Fibroblast of lung (primary cell): Measurements from ENCODE around the gene KRT39. TPM values are rescaled to one million over a fixed set of nuclear protein-coding genes. Genes with fewer than 3 reads are reported as not detected.
A peak's percentile ranks its signal among the peaks of the same experiment; 100 is the strongest.

Experiments
- DNase-seq, 2 donors: peaks; one replicate each; pipeline versions ENCODE4 v3.0.0 to v3.0.0-alpha.2; 2010; ENCODE audit warnings: low read depth in 2 of 2
- H2AFZ ChIP-seq: 2 replicates; pipeline ENCODE4 v1.5.1; 2012; ENCODE audit warnings: low read length, control low read depth, inconsistent platforms
- H3K27ac ChIP-seq: 2 replicates; pipeline ENCODE4 v1.5.1; 2011; ENCODE audit warnings: low read length, control low read depth; ENCODE audit not compliant: insufficient read depth
- H3K27me3 ChIP-seq: 2 replicates; pipeline ENCODE4 v1.5.1; 2011; ENCODE audit warnings: mild to moderate bottlenecking, low read length; ENCODE audit not compliant: control insufficient read depth, insufficient read depth
- H3K36me3 ChIP-seq: 2 replicates; pipeline ENCODE4 v1.5.1; 2011; ENCODE audit warnings: low read length; ENCODE audit not compliant: control insufficient read depth, insufficient read depth
- H3K4me1 ChIP-seq: 2 replicates; pipeline ENCODE4 v1.5.1; 2011; ENCODE audit warnings: low read length; ENCODE audit not compliant: control insufficient read depth, insufficient read depth; ENCODE audit errors: extremely low read depth
- H3K4me2 ChIP-seq: 2 replicates; pipeline ENCODE4 v1.5.1; 2011; ENCODE audit warnings: low read length, control low read depth; ENCODE audit not compliant: insufficient read depth; ENCODE audit errors: extremely low read depth
- H3K4me3 ChIP-seq, 4 experiments: fragments of 200-600 bp in 1 of 4; sonication (generic) in 1 of 4; replicated peaks in 1 of 4; 2 replicates each; pipeline ENCODE4 v1.5.1; 2011 to 2016; ENCODE audit warnings: low read length in 4 of 4, low read depth in 3 of 4, mild to moderate bottlenecking in 3 of 4, control low read depth in 2 of 4, inconsistent platforms in 1 of 4, mixed read lengths in 1 of 4; ENCODE audit not compliant: insufficient read depth in 1 of 4; ENCODE audit errors: control extremely low read depth in 1 of 4
- H3K79me2 ChIP-seq: 2 replicates; pipeline ENCODE4 v1.5.1; 2012; ENCODE audit warnings: mild to moderate bottlenecking, low read length, inconsistent platforms; ENCODE audit not compliant: control insufficient read depth, insufficient read depth
- H3K9ac ChIP-seq: 2 replicates; pipeline ENCODE4 v1.5.1; 2011; ENCODE audit warnings: mild to moderate bottlenecking, low read length, control low read depth; ENCODE audit not compliant: insufficient read depth
- H3K9me3 ChIP-seq: 2 replicates; pipeline ENCODE4 v1.5.1; 2012; ENCODE audit warnings: low read depth, low read length; ENCODE audit not compliant: control insufficient read depth, insufficient read depth
- H4K20me1 ChIP-seq: 2 replicates; pipeline ENCODE4 v1.5.1; 2011; ENCODE audit warnings: low read length; ENCODE audit not compliant: control insufficient read depth, insufficient read depth; ENCODE audit errors: extremely low read depth
- EZH2 ChIP-seq: IDR thresholded peaks from 2 replicates; pipeline ENCODE4 v1.5.1; 2012; ENCODE audit warnings: low read length, control low read depth, mild to moderate bottlenecking; ENCODE audit errors: missing control alignments
- polyA plus RNA-seq, 2 donors: library from polyadenylated mRNA; depleted of rRNA in 1 of 2; stranded (reverse) in 1 of 2; unstranded in 1 of 2; fragments of >200 nt; gene quantifications; 2 replicates each; pipeline ENCODE4 v1.2.1, GENCODE V29; 2011 to 2012; ENCODE audit warnings: missing spikeins in 1 of 2
- total RNA-seq: library from RNA; depleted of rRNA; stranded (reverse); fragments of >200 nt; gene quantifications from 2 replicates; pipeline ENCODE4 v1.2.1, GENCODE V29; 2014
- TF ChIP-seq, protein P1 (sequence below), 2 donors: IDR thresholded peaks in 1 of 2; conservative IDR thresholded peaks in 1 of 2; 1 replicate in 1 of 2; 2 replicates in 1 of 2; pipeline ENCODE4 v1.5.1; 2011 to 2012; ENCODE audit warnings: low read length in 2 of 2, control low read depth in 1 of 2, inconsistent platforms in 1 of 2, low read depth in 1 of 2, mild to moderate bottlenecking in 1 of 2

KRT39 gene
- total and polyA plus RNA-seq, 2 donors (not counting 1 experiment from before 2014, with no cell fraction given): 0.22 to 0.33 TPM

- no peak for DNase-seq
These were observed 52.5 kb downstream of the KRT39 start for GRCh38 chr17:40914075-40914855.

DNA sequence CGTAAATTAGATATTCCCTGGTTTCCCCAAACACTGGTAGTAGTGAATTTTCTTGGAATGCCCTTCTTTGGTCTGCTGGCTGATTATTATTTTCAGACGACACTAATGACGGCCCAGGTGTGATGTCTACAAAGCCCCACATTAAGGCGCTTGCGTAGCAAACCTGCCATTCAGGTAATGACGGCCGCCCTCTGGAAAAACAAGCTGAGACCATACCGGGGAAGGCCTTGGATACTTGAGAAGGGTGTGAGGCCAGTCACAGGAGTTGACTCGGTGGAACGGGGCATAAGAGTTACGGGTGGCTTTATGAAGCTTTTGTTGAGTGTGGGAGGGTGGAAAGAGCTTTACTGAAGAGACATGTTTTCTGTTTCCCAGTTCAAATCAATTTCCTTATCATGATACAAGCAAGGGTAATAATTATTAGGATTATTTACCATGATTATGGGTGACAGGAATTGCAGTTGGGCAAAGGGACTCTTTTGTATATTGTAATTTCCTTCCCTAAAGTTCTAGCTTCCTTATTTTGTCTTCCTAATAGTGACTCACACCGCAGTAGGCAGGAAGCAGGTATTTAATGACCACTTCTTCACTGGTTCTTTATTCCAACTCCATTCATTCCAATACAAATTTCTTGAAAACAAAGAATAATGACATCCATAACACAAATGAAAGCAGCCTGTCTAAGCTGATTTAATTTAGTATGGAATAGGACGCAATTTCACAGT, 54.1 kb downstream of the KRT39 start:
- H3K27ac ChIP-seq: no peak overlapping the region
- DNase-seq: no peak
- no peaks in the 10 kb centered on the region for H4K20me1 ChIP-seq
- H3K4me3 ChIP-seq: no peak overlapping the region
- H3K4me2 ChIP-seq: no peak overlapping the region
- no peak overlapping the region for H3K9ac ChIP-seq
- H2AFZ ChIP-seq: no peak overlapping the region
- no peaks in the 10 kb centered on the region for H3K9me3 ChIP-seq
- H3K36me3 ChIP-seq: no peaks in the 10 kb centered on the region
- TF ChIP-seq EZH2: no peak
- TF ChIP-seq, protein P1, sequence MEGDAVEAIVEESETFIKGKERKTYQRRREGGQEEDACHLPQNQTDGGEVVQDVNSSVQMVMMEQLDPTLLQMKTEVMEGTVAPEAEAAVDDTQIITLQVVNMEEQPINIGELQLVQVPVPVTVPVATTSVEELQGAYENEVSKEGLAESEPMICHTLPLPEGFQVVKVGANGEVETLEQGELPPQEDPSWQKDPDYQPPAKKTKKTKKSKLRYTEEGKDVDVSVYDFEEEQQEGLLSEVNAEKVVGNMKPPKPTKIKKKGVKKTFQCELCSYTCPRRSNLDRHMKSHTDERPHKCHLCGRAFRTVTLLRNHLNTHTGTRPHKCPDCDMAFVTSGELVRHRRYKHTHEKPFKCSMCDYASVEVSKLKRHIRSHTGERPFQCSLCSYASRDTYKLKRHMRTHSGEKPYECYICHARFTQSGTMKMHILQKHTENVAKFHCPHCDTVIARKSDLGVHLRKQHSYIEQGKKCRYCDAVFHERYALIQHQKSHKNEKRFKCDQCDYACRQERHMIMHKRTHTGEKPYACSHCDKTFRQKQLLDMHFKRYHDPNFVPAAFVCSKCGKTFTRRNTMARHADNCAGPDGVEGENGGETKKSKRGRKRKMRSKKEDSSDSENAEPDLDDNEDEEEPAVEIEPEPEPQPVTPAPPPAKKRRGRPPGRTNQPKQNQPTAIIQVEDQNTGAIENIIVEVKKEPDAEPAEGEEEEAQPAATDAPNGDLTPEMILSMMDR (conservative IDR thresholded peaks at IDR 0.05 in 1 of 2, IDR thresholded peaks at IDR 0.05 in 1 of 2; ENCODE audit: low read depth in 1 of 2, low read length in 2 of 2): no peak
- peaks cover 20% of the 10 kb centered on the region for H3K4me1 ChIP-seq
- H3K79me2 ChIP-seq: no peaks in the 10 kb centered on the region
- no peaks in the 10 kb centered on the region for H3K27me3 ChIP-seq

More at GRCh38 chr17:40914075-40914855, 52.5 kb downstream of the KRT39 start:
- H3K79me2 ChIP-seq: no peaks in the 10 kb centered on the region
- no peaks in the 10 kb centered on the region for H3K9me3 ChIP-seq
- no peak for TF ChIP-seq EZH2
- TF ChIP-seq, protein P1 (conservative IDR thresholded peaks at IDR 0.05 in 1 of 2, IDR thresholded peaks at IDR 0.05 in 1 of 2; ENCODE audit: low read depth in 1 of 2, low read length in 2 of 2): no peak
- no peak overlapping the region for H3K4me2 ChIP-seq
- H3K4me3 ChIP-seq: no peak overlapping the region
- peaks cover 20% of the 10 kb centered on the region for H3K4me1 ChIP-seq
- no peak overlapping the region for H3K9ac ChIP-seq
- H3K36me3 ChIP-seq: no peaks in the 10 kb centered on the region
- peak overlapping the region; percentile 80 for H3K27ac ChIP-seq
- no peak overlapping the region for H2AFZ ChIP-seq
- H3K27me3 ChIP-seq: no peaks in the 10 kb centered on the region
- H4K20me1 ChIP-seq: no peaks in the 10 kb centered on the region

- no peak overlapping the region for H2AFZ ChIP-seq
- H3K36me3 ChIP-seq: no peaks in the 10 kb centered on the region
- H3K9ac ChIP-seq: peak overlapping the region; percentile 17
- H3K27me3 ChIP-seq: no peaks in the 10 kb centered on the region
- no peaks in the 10 kb centered on the region for H3K79me2 ChIP-seq
- peak; percentile 49 to 86 for DNase-seq
- H3K9me3 ChIP-seq: no peaks in the 10 kb centered on the region
- H3K4me3 ChIP-seq: no peak overlapping the region
- H3K4me1 ChIP-seq: peaks cover 16% of the 10 kb centered on the region
- TF ChIP-seq, protein P1 (conservative IDR thresholded peaks at IDR 0.05 in 1 of 2, IDR thresholded peaks at IDR 0.05 in 1 of 2; ENCODE audit: low read depth in 1 of 2, low read length in 2 of 2): no peak
- TF ChIP-seq EZH2: no peak
- no peaks in the 10 kb centered on the region for H4K20me1 ChIP-seq
- peak overlapping the region; percentile 47 for H3K4me2 ChIP-seq
- H3K27ac ChIP-seq: peak overlapping the region; percentile 74
These were observed 56.3 kb downstream of the KRT39 start for GRCh38 chr17:40910441-40910841.
